Activated CD8-positive, alpha-beta T cell treated with anti-CD3 and anti-CD28 coated beads, Interleukin-2, amount 10 ng/mL, durations not matched to agents 7 days and 5 days (primary cell): ENCODE data around the gene XAB2. TPM values are rescaled to one million over a fixed set of nuclear protein-coding genes. Genes with fewer than 3 reads are reported as not detected.
"Not testable (repeated sequence)": the region's sequence is repeated elsewhere in the genome, so short reads cannot be mapped to it uniquely, and the experiment has no call there.

Experiments
- ATAC-seq: fragments of 150-1000 bp; cut with Tn5 transposase; one replicate; pipeline ENCODE4 v1.10.0; 2021; ENCODE audit warnings: moderate library complexity
- CTCF ChIA-PET: fragments of 350-600 bp; sonication (Branson Sonifier 250); formaldehyde crosslinking; loops from one replicate; lab custom pipeline; 2021; ENCODE audit warnings: antibody characterized with exemption; lab: Charles Lee
- POLR2A ChIA-PET: fragments of 350-600 bp; sonication (Branson Sonifier 250); formaldehyde crosslinking; loops from one replicate; lab custom pipeline; 2021; ENCODE audit warnings: antibody characterized with exemption; lab: Charles Lee
- DNase-seq: peaks from one replicate; pipeline ENCODE4 v3.0.0-alpha.2; 2020
- H3K27ac Mint-ChIP-seq: one replicate; pipeline ENCODE4 v1.8.0; 2021; ENCODE audit warnings: mild to moderate bottlenecking, mixed read lengths
- H3K27me3 Mint-ChIP-seq: one replicate; pipeline ENCODE4 v1.8.0; 2021; ENCODE audit warnings: low read depth, mixed read lengths
- H3K36me3 Mint-ChIP-seq: one replicate; pipeline ENCODE4 v1.8.0; 2021; ENCODE audit warnings: low read depth, mixed read lengths
- H3K4me1 Mint-ChIP-seq: one replicate; pipeline ENCODE4 v1.8.0; 2021; ENCODE audit warnings: low read depth, mixed read lengths
- H3K4me3 Mint-ChIP-seq: one replicate; pipeline ENCODE4 v1.8.0; 2021; ENCODE audit warnings: mild to moderate bottlenecking, mixed read lengths
- H3K9me3 Mint-ChIP-seq: one replicate; pipeline ENCODE4 v1.8.0; 2022; ENCODE audit warnings: mixed read lengths; ENCODE audit not compliant: insufficient read depth
- total RNA-seq, 2 experiments: library from RNA; stranded (reverse); gene quantifications; one replicate each; pipeline ENCODE4 v1.2.3, GENCODE V29; 2021

The XAB2 gene
- total RNA-seq, 2 experiments from 2014 or later, result 44.8 to 46.9 TPM

- no peak overlapping the region for H3K27ac Mint-ChIP-seq
- H3K4me3 Mint-ChIP-seq, result no peak overlapping the region
- ATAC-seq, result no peak
- H3K9me3 Mint-ChIP-seq, result no peaks in the 10 kb centered on the region
- peaks cover 12% of the 10 kb centered on the region for H3K4me1 Mint-ChIP-seq
- no peak for DNase-seq
- ChIA-PET CTCF (interaction anchor here (3.3 to 11.0 kb wide), 2 partner anchors 12 to 31 kb away, joined by 15 to 100 read pairs; partner anchors contain the start of genes STXBP2 and TRAPPC5), POLR2A (no interaction called here)
- H3K36me3 Mint-ChIP-seq, result peaks cover 8% of the 10 kb centered on the region
- H3K27me3 Mint-ChIP-seq, result no peaks in the 10 kb centered on the region
Measured at GRCh38 chr19:7650148-7650547, 20.8 kb upstream of the XAB2 start.

DNA sequence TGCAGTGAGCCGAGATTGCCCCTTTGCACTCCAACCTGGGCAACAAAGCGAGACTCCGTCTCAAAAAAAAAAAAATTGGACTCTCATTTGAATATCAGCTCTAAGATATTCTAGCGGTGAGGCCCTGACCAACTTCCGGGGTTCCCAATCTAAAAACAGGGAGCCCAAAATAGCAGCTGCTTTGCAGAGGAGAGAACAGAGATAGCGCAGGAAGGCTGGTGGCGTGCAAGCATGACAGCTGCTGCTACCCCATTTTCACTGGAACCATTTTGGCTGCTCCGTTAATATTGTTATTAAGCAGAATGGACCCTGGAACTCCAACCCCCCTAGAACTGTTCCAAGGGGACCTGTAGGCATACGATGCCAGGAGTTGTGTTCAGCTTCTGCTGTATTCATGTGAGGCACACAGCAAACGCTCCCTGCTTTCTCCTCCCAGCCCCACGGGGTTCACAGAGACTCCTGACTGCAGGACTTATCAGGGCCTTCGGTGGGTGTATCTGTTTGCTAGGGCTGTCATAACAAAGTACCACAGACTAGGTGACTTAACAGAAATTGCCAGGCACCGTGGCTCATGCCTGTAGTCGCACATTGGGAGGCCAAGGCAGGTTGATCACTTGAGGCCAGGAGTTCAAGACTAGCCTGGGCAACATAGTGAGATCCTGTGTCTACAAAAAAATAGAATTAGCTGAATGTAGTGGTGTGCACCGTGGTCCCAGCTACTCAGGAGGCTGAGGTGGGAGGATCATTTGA, 19.1 kb upstream of the XAB2 start:
- no peak overlapping the region for H3K4me3 Mint-ChIP-seq
- H3K27ac Mint-ChIP-seq, result no peak overlapping the region

DNA sequence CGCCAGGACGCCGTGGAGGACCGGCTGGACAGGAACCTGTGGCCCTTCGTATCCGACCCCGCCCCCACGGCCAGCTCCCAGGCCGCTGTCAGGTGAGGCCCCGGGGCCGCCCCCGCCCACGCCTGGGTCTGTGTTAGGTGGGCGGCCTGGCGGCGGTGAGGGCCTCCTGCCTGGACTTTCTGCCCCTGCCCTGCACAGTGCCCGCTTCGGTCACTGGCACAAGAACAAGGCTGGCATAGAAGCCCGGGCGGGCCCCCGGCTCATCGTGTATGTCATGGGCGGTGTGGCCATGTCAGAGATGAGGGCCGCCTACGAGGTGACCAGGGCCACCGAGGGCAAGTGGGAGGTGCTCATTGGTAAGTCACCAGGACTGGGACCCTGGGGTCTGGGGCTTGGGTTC, 17.8 kb upstream of the XAB2 start:
- H3K4me3 Mint-ChIP-seq, result no peak overlapping the region
- no peak for ATAC-seq
- no peak overlapping the region for H3K27ac Mint-ChIP-seq
- H3K27me3 Mint-ChIP-seq, result no peaks in the 10 kb centered on the region
- peaks cover 19% of the 10 kb centered on the region for H3K36me3 Mint-ChIP-seq
- no peak for DNase-seq
- peaks cover 6% of the 10 kb centered on the region for H3K4me1 Mint-ChIP-seq
- ChIA-PET CTCF (no interaction called here), POLR2A (no interaction called here)
- H3K9me3 Mint-ChIP-seq, result no peaks in the 10 kb centered on the region

More for the DNA sequence above, 19.1 kb upstream of the XAB2 start:
- ATAC-seq (no peak), DNase-seq (no peak)
- Mint-ChIP-seq H3K27me3 (no peaks in the 10 kb centered on the region), H3K4me1 (peaks cover 12% of the 10 kb centered on the region), H3K9me3 (no peaks in the 10 kb centered on the region), H3K36me3 (peaks cover 12% of the 10 kb centered on the region)
- CTCF ChIA-PET, result interaction anchor here (0.8 to 11.0 kb wide), 5 partner anchors 19 to 151 kb away, joined by 3 to 100 read pairs (median 3); partner anchors contain the start of genes PET100, TRAPPC5 and XAB2
- POLR2A ChIA-PET, result interaction anchor here (0.7 to 1.1 kb wide), 3 partner anchors 11 to 36 kb away, joined by 4 read pairs; partner anchors contain the start of gene RETN

DNA sequence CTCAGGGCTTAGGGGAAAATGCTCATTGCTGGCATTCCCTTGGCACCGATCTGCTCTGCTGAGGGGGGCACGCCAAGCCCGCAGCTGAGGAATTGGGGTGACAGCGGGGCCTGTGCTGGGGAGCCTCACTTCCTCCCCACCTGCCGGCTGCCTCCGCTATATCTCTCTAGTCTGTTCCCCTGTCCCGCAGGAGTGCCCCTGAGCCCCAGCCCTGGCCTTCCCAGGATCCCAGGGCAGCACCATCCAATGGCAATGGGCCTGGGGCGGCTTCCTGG, 17.0 kb upstream of the XAB2 start:
- H3K4me1 Mint-ChIP-seq, result peaks cover 3% of the 10 kb centered on the region
- no peak overlapping the region for H3K4me3 Mint-ChIP-seq
- CTCF ChIA-PET, result no interaction called here
- ATAC-seq, result no peak
- peaks cover 19% of the 10 kb centered on the region for H3K36me3 Mint-ChIP-seq
- DNase-seq, result no peak
- no peak overlapping the region for H3K27ac Mint-ChIP-seq
- POLR2A ChIA-PET, result no interaction called here
- no peaks in the 10 kb centered on the region for H3K27me3 Mint-ChIP-seq
- H3K9me3 Mint-ChIP-seq, result no peaks in the 10 kb centered on the region

DNA sequence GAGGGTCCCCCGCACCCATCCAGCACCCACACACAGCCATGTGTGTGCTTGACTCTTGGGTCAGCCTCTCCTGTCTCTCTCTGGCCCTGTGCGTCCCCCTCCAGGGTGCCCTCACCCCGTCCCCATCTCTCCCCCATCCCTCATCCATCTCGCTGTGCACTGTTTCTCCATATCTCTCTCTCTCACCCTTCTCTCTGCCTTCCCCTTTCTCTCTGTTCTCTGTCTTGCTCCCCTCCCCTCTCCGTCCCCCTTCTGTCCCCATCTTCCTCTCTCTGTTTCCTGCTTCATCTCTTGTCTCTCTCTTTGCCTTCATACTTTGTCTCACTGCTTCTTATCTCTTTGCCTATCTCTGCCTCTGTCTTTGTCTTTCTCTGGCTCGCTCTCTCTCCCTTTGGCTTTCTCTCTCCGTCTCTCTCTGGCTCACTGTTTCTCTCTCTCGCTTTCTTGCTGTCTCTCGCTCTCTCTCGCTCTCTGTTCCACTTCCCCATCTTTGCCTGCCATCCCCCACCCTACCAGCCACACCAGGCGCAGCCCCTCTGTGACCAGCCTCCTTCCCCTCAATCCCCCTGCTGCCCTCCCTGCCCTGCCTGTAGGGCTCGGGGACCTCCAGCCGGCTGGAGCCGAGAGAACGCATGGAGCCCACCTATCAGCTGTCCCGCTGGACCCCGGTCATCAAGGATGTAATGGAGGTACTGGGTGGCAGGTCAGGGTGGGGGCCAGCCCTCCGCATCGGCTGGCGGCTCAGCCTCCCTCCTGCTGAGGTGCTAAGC, 16.5 kb upstream of the XAB2 start:
- CTCF ChIA-PET, result no interaction called here
- H3K36me3 Mint-ChIP-seq, result peaks cover 19% of the 10 kb centered on the region
- POLR2A ChIA-PET, result no interaction called here
- no peak overlapping the region for H3K4me3 Mint-ChIP-seq
- no peak for DNase-seq
- H3K9me3 Mint-ChIP-seq, result no peaks in the 10 kb centered on the region
- H3K27ac Mint-ChIP-seq, result peak overlapping the region; percentile 4
- H3K27me3 Mint-ChIP-seq, result no peaks in the 10 kb centered on the region
- peaks cover 3% of the 10 kb centered on the region for H3K4me1 Mint-ChIP-seq
- ATAC-seq, result no peak

DNA sequence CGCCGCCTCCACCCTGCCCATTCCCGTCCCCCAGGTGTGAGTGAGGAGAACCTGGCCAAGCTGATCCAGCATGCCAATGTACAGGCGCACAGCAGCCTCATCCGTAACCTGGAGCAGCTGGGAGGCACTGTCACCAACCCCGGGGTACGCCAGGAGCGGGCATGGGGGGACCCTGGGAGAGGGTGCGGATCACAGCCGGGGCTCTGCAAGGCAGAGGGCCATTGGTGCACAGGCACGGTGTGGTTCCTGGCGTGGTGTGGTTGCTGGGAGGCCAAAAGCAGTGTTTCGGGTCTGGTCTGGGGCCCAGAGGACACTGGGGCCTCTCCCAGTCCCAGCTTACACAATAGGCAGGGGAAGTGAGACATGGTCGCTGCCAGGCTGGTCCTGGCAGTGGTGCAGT, 15.8 kb upstream of the XAB2 start:
- ATAC-seq, result no peak
- Mint-ChIP-seq H3K4me3 (no peak overlapping the region), H3K27me3 (no peaks in the 10 kb centered on the region), H3K9me3 (no peaks in the 10 kb centered on the region), H3K27ac (no peak overlapping the region), H3K4me1 (peaks cover 6% of the 10 kb centered on the region), H3K36me3 (peaks cover 22% of the 10 kb centered on the region)
- DNase-seq, result no peak
- CTCF ChIA-PET, result interaction anchor here (1.4 kb wide), 2 partner anchors 36 to 77 kb away, joined by 3 to 6 read pairs; partner anchors contain the start of gene TRAPPC5
- POLR2A ChIA-PET, result interaction anchor here (0.6 to 0.8 kb wide), 2 partner anchors 15 to 274 kb away, joined by 3 to 6 read pairs; partner anchors contain the start of genes PET100 and XAB2

DNA sequence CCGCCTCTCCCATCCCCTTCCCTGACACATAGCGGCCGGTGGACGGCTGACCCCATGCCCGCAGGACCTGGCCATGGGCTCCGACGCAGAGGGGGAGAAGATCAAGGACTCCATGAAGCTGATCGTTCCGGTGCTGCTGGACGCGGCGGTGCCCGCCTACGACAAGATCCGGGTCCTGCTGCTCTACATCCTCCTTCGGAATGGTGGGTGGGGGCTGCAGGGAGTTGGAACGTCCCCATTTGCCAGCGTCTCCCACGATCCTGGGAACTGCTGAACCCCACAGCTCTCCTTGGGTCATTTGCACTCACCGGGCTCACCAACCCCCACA, 15.2 kb upstream of the XAB2 start:
- POLR2A ChIA-PET, result interaction anchor here (0.6 to 0.8 kb wide), 2 partner anchors 15 to 275 kb away, joined by 3 to 6 read pairs; partner anchors contain the start of genes PET100 and XAB2
- Mint-ChIP-seq H3K9me3 (no peaks in the 10 kb centered on the region), H3K27ac (no peak overlapping the region), H3K36me3 (peaks cover 29% of the 10 kb centered on the region), H3K27me3 (no peaks in the 10 kb centered on the region), H3K4me3 (no peak overlapping the region), H3K4me1 (peaks cover 12% of the 10 kb centered on the region)
- ATAC-seq, result no peak
- DNase-seq, result no peak
- CTCF ChIA-PET, result interaction anchor here (1.4 kb wide), 2 partner anchors 36 to 76 kb away, joined by 3 to 6 read pairs; partner anchors contain the start of gene TRAPPC5

DNA sequence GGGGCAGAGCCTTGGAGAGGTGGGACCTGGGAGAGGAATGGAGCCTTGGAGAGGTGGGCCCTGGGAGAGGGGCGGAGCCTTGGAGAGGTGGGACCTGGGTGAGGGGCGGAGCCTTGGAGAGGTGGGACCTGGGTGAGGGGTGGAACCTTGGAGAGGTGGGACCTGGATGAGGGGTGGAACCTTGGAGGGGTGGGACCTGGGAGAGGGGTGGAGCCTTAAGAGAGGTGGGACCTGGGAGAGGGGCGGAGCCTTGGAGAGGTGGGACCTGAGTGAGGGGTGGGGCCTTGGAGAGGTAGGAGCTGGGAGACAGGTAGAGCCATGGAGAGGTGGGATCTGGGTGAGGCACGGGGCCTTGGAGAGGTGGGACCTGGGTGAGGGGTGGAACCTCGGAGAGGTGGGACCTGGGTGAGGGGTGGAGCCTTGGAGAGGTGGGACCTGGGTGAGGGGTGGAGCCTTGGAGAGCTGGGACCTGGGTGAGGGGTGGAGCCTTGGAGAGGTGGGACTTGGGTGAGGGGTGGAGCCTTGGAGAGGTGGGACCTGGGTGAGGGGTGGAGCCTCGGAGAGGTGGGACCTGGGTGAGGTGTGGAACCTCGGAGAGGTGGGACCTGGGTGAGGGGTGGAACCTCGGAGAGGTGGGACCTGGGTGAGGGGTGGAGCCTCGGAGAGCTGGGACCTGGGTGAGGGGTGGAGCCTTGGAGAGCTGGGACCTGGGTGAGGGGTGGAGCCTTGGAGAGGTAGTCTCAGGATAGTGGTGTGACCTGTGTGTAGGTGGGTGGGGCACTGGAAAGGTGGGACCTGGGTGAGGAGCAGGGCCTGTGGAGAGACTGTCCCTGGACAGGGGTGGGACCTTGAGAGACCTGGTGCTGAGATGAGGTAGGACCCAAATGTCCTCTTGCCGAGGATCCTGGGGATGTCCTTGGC, 14.5 kb upstream of the XAB2 start:
- Mint-ChIP-seq H3K4me1 (peaks cover 18% of the 10 kb centered on the region), H3K27ac (peak overlapping the region; percentile 30), H3K36me3 (peaks cover 35% of the 10 kb centered on the region)
- not testable (repeated sequence) for H3K9me3 Mint-ChIP-seq, DNase-seq, H3K4me3 Mint-ChIP-seq, H3K27me3 Mint-ChIP-seq
- POLR2A ChIA-PET, result interaction anchor here (0.8 kb wide), 1 partner anchor 14 kb away, joined by 6 read pairs; the partner anchor contains the start of genes PET100 and XAB2
- CTCF ChIA-PET, result interaction anchor here (0.7 to 1.4 kb wide), 3 partner anchors 9 to 75 kb away, joined by 3 to 6 read pairs (median 3); partner anchors contain the start of gene TRAPPC5
- peak; percentile 16 for ATAC-seq

GRCh38 chr19:7643031-7643415, 13.7 kb upstream of the XAB2 start:
- ATAC-seq, result no peak
- ChIA-PET CTCF (no interaction called here), POLR2A (interaction anchor here (0.5 kb wide), 1 partner anchor 83 kb away, joined by 3 read pairs; no protein-coding TSS in a partner anchor)
- Mint-ChIP-seq H3K4me1 (peaks cover 24% of the 10 kb centered on the region), H3K9me3 (no peaks in the 10 kb centered on the region), H3K27ac (peak overlapping the region; percentile 30), H3K36me3 (peaks cover 36% of the 10 kb centered on the region), H3K27me3 (no peaks in the 10 kb centered on the region), H3K4me3 (no peak overlapping the region)
- no peak for DNase-seq

DNA sequence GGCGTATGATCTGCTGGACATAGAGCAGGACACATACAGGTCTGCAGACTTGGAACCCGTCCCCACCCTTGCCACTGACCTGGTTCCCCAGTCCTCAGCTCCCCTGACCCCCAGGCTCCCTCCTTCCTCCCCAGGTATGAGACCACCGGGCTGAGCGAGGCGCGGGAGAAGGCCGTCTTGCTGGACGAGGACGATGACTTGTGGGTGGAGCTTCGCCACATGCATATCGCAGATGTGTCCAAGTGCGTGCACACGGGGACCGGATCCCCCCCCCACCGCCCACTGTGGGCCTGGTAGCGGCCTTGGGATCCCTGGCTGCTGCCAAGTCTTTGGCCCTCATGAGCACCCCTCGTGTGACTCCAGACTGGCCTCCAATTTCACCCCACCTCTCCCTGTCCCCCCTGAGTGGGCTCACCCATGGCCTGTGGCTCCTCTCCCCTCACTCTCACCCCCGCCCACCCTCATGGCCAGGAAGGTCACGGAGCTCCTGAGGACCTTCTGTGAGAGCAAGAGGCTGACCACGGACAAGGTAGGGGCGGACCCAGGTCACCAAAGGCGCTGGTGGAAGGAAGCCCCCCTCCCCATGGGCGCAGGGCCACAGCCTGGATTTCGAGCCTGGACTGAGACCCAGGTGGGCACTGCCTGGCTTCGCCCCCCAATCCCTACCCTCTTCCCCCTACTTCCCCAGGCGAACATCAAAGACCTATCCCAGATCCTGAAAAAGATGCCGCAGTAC, 13.1 kb upstream of the XAB2 start:
- H3K4me1 Mint-ChIP-seq, result peaks cover 30% of the 10 kb centered on the region
- ATAC-seq, result no peak

More for the DNA sequence above, 13.1 kb upstream of the XAB2 start:
- peaks cover 33% of the 10 kb centered on the region for H3K36me3 Mint-ChIP-seq
- H3K9me3 Mint-ChIP-seq, result no peaks in the 10 kb centered on the region
- POLR2A ChIA-PET, result interaction anchor here (0.5 kb wide), 1 partner anchor 82 kb away, joined by 3 read pairs; no protein-coding TSS in a partner anchor
- CTCF ChIA-PET, result no interaction called here
- no peak for DNase-seq
- H3K27ac Mint-ChIP-seq, result no peak overlapping the region
- H3K27me3 Mint-ChIP-seq, result no peaks in the 10 kb centered on the region
- H3K4me3 Mint-ChIP-seq, result no peak overlapping the region
